ENCODE measurements around the gene ADAM19. TPM values are rescaled to one million over a fixed set of nuclear protein-coding genes. Genes with fewer than 3 reads are reported as not detected.

The ADAM19 gene
- total RNA-seq, 4 donors from 2014 or later = 1.1 to 47.9 (median 5.4) TPM

- Histone ChIP-seq H3K4me1 (peaks cover 0 to 17% (median 7%) of the 10 kb centered on the region in 4 donors), H3K4me3 (no peak overlapping the region), H3K27ac (peak overlapping the region in 1 of 4 donors; percentile 3), H3K9me3 (no peaks in the 10 kb centered on the region), H3K27me3 (no peaks in the 10 kb centered on the region), H3K36me3 (peaks cover 0 to 7% (median 0%) of the 10 kb centered on the region in 3 donors)
- DNase-seq = peak in 1 of 3 donors; percentile 39
- no peak for TF ChIP-seq CTCF (IDR thresholded peaks at IDR 0.05)
- no peak for TF ChIP-seq POLR2A (IDR thresholded peaks at IDR 0.05)
Observed at GRCh38 chr5:157497875-157498611, 77.5 kb downstream of the ADAM19 start.

GRCh38 chr5:157496864-157497263, 78.7 kb downstream of the ADAM19 start:
- TF ChIP-seq CTCF (IDR thresholded peaks at IDR 0.05) (no peak), POLR2A (IDR thresholded peaks at IDR 0.05) (no peak)
- no peak overlapping the region for H3K4me3 ChIP-seq
- peaks cover 0 to 11% (median 3%) of the 10 kb centered on the region in 4 donors for H3K4me1 ChIP-seq
- DNase-seq = peak in 1 of 3 donors; percentile 40
- H3K27me3 ChIP-seq = no peaks in the 10 kb centered on the region
- no peak overlapping the region for H3K27ac ChIP-seq
- H3K9me3 ChIP-seq = no peaks in the 10 kb centered on the region
- H3K36me3 ChIP-seq = peaks cover 0 to 13% (median 0%) of the 10 kb centered on the region in 3 donors

GRCh38 chr5:157494178-157494832, 81.3 kb downstream of the ADAM19 start:
- peaks cover 0 to 33% (median 0%) of the 10 kb centered on the region in 3 donors for H3K36me3 ChIP-seq
- no peak overlapping the region for H3K27ac ChIP-seq
- no peaks in the 10 kb centered on the region for H3K9me3 ChIP-seq
- no peak overlapping the region for H3K4me3 ChIP-seq
- no peaks in the 10 kb centered on the region for H3K4me1 ChIP-seq
- no peak for TF ChIP-seq POLR2A (IDR thresholded peaks at IDR 0.05)
- TF ChIP-seq CTCF (IDR thresholded peaks at IDR 0.05) = no peak
- no peak for DNase-seq
- H3K27me3 ChIP-seq = no peaks in the 10 kb centered on the region

- H3K9me3 ChIP-seq = no peaks in the 10 kb centered on the region
- no peaks in the 10 kb centered on the region for H3K27me3 ChIP-seq
- H3K36me3 ChIP-seq = peaks cover 0 to 45% (median 0%) of the 10 kb centered on the region in 3 donors
- H3K4me1 ChIP-seq = peaks cover 0 to 4% (median 0%) of the 10 kb centered on the region in 4 donors
- no peak overlapping the region for H3K4me3 ChIP-seq
- TF ChIP-seq CTCF (IDR thresholded peaks at IDR 0.05) (no peak), POLR2A (IDR thresholded peaks at IDR 0.05) (no peak)
- no peak for DNase-seq
- no peak overlapping the region for H3K27ac ChIP-seq
Observed at GRCh38 chr5:157492886-157493285, 82.7 kb downstream of the ADAM19 start.

- H3K27ac ChIP-seq = no peak overlapping the region
- H3K9me3 ChIP-seq = no peaks in the 10 kb centered on the region
- peaks cover 0 to 9% (median 0%) of the 10 kb centered on the region in 4 donors for H3K4me1 ChIP-seq
- no peak for DNase-seq
- TF ChIP-seq POLR2A (IDR thresholded peaks at IDR 0.05) (no peak), CTCF (IDR thresholded peaks at IDR 0.05) (no peak)
- no peak overlapping the region for H3K4me3 ChIP-seq
- H3K36me3 ChIP-seq = peaks cover 0 to 49% (median 0%) of the 10 kb centered on the region in 3 donors
- H3K27me3 ChIP-seq = no peaks in the 10 kb centered on the region
Observed at GRCh38 chr5:157491471-157491995, 84.0 kb downstream of the ADAM19 start.

All from Peyer's patch (tissue), 4 donors.